ENCODE measurements around the gene ETFBKMT.
"Not testable (repeated sequence)": the region's sequence is repeated elsewhere in the genome, so short reads cannot be mapped to it uniquely, and the experiment has no call there.

ETFBKMT gene

GRCh38 chr12:31655208-31655607 is 4.3 kb upstream of the ETFBKMT start:
- DNase-seq (ENCODE audit: low read depth, low spot score): no peak

- no peak for DNase-seq (ENCODE audit: low read depth, low spot score)
These were observed 3.7 kb upstream of the ETFBKMT start for GRCh38 chr12:31655792-31656191.

GRCh38 chr12:31658471-31659086 is 909 bp upstream of the ETFBKMT start:
- no peak for DNase-seq (ENCODE audit: low read depth, low spot score)

GRCh38 chr12:31662176-31662849 is 2.8 kb downstream of the ETFBKMT start:
- no peak for DNase-seq (ENCODE audit: low read depth, low spot score)

GRCh38 chr12:31663576-31663975 is 4.1 kb downstream of the ETFBKMT start:
- DNase-seq (ENCODE audit: low read depth, low spot score): no peak

- DNase-seq (ENCODE audit: low read depth, low spot score): no peak
These were observed 4.5 kb downstream of the ETFBKMT start for GRCh38 chr12:31664038-31664437.

GRCh38 chr12:31669020-31669419 is 9.5 kb downstream of the ETFBKMT start:
- no peak for DNase-seq (ENCODE audit: low read depth, low spot score)

GRCh38 chr12:31669582-31669981 is 10.1 kb downstream of the ETFBKMT start:
- not testable (repeated sequence) for DNase-seq (ENCODE audit: low read depth, low spot score)

GRCh38 chr12:31672521-31672920 is 13.0 kb downstream of the ETFBKMT start:
- no peak for DNase-seq (ENCODE audit: low read depth, low spot score)

- peak; percentile 86 for DNase-seq (ENCODE audit: low read depth, low spot score)
These were observed 22.9 kb downstream of the ETFBKMT start for GRCh38 chr12:31682136-31682962.

GRCh38 chr12:31685801-31686200 is 26.3 kb downstream of the ETFBKMT start:
- no peak for DNase-seq (ENCODE audit: low read depth, low spot score)

GRCh38 chr12:31687101-31687527 is 27.6 kb downstream of the ETFBKMT start:
- DNase-seq (ENCODE audit: low read depth, low spot score): no peak

GRCh38 chr12:31689921-31690320 is 30.4 kb downstream of the ETFBKMT start:
- not testable (repeated sequence) for DNase-seq (ENCODE audit: low read depth, low spot score)

GRCh38 chr12:31702047-31702446 is 42.6 kb downstream of the ETFBKMT start:
- peak; percentile 12 for DNase-seq (ENCODE audit: low read depth, low spot score)

GRCh38 chr12:31705621-31706020 is 46.1 kb downstream of the ETFBKMT start:
- DNase-seq (ENCODE audit: low read depth, low spot score): no peak

GRCh38 chr12:31708118-31708517 is 48.6 kb downstream of the ETFBKMT start:
- not testable (repeated sequence) for DNase-seq (ENCODE audit: low read depth, low spot score)

GRCh38 chr12:31710021-31710818 is 50.7 kb downstream of the ETFBKMT start:
- no peak for DNase-seq (ENCODE audit: low read depth, low spot score)

GRCh38 chr12:31712877-31713276 is 53.4 kb downstream of the ETFBKMT start:
- DNase-seq (ENCODE audit: low read depth, low spot score): no peak

- DNase-seq (ENCODE audit: low read depth, low spot score): no peak
These were observed 55.2 kb downstream of the ETFBKMT start for GRCh38 chr12:31714406-31715271.

GRCh38 chr12:31715283-31715825 is 55.9 kb downstream of the ETFBKMT start:
- no peak for DNase-seq (ENCODE audit: low read depth, low spot score)
